HepG2 (cell line): ENCODE data around the gene GALR3. TPM values are rescaled to one million over a fixed set of nuclear protein-coding genes. Genes with fewer than 3 reads are reported as not detected.
A peak's percentile ranks its signal among the peaks of the same experiment; 100 is the strongest.

Experiments used
- ESRRA ChIP-seq: sonication (generic); formaldehyde crosslinking; IDR thresholded peaks from 2 replicates; pipeline ENCODE4 v1.5.1; 2020; ENCODE audit warnings: mild to moderate bottlenecking, low read depth, missing genetic modification reagents
- FOXA3 ChIP-seq: IDR thresholded peaks from 2 replicates; pipeline ENCODE4 v1.6.1; 2016; ENCODE audit warnings: missing genetic modification reagents, missing compliant biosample characterization
- GFI1 ChIP-seq: sonication (generic); formaldehyde crosslinking; IDR thresholded peaks from 2 replicates; pipeline ENCODE4 v1.5.0; 2020; ENCODE audit warnings: missing genetic modification reagents, mild to moderate bottlenecking, borderline replicate concordance
- JUND ChIP-seq: sonication (generic); formaldehyde crosslinking; IDR thresholded peaks from 2 replicates; pipeline ENCODE4 v1.8.0; 2022; ENCODE audit warnings: mild to moderate bottlenecking, missing genetic modification reagents
- NR3C1 ChIP-seq: sonication (generic); formaldehyde crosslinking; IDR thresholded peaks from 2 replicates; pipeline ENCODE4 v1.4.0; 2020; ENCODE audit warnings: missing genetic modification reagents
- POLR2AphosphoS5 ChIP-seq: IDR thresholded peaks from 2 replicates; pipeline ENCODE4 v1.6.1; 2012; ENCODE audit warnings: low read depth, low read length
- REL ChIP-seq: sonication (generic); formaldehyde crosslinking; conservative IDR thresholded peaks from 2 replicates; pipeline ENCODE4 v1.8.0; 2022; ENCODE audit warnings: mild to moderate bottlenecking, missing genetic modification reagents, moderate library complexity
- RELA ChIP-seq: sonication (generic); formaldehyde crosslinking; IDR thresholded peaks from 2 replicates; pipeline ENCODE4 v1.4.0; 2020; ENCODE audit warnings: missing genetic modification reagents
- SETDB1 ChIP-seq: sonication (generic); formaldehyde crosslinking; IDR thresholded peaks from 2 replicates; pipeline ENCODE4 v1.5.1; 2020; ENCODE audit warnings: missing genetic modification reagents, mild to moderate bottlenecking, borderline replicate concordance
- SMAD1 ChIP-seq: sonication (generic); formaldehyde crosslinking; IDR thresholded peaks from 2 replicates; pipeline ENCODE4 v1.4.0; 2020; ENCODE audit warnings: missing genetic modification reagents, low read depth, mild to moderate bottlenecking, borderline replicate concordance
- SOX5 ChIP-seq: IDR thresholded peaks from 2 replicates; pipeline ENCODE4 v1.6.1; 2016; ENCODE audit warnings: borderline replicate concordance
- STAG1 ChIP-seq: sonication (generic); formaldehyde crosslinking; IDR thresholded peaks from 2 replicates; pipeline ENCODE4 v1.4.0; 2020; ENCODE audit warnings: missing genetic modification reagents
- TAF1 ChIP-seq: sonication (generic); formaldehyde crosslinking; IDR thresholded peaks from 2 replicates; pipeline ENCODE4 v1.4.0; 2020; ENCODE audit warnings: missing genetic modification reagents
- TOPORS ChIP-seq: sonication (generic); formaldehyde crosslinking; IDR thresholded peaks from 2 replicates; pipeline ENCODE4 v1.8.0; 2023; ENCODE audit warnings: mild to moderate bottlenecking, missing genetic modification reagents
- TRAFD1 ChIP-seq: sonication (generic); formaldehyde crosslinking; IDR thresholded peaks from 2 replicates; pipeline ENCODE4 v1.5.1; 2020; ENCODE audit warnings: missing genetic modification reagents, mild to moderate bottlenecking, borderline replicate concordance
- ZBTB42 ChIP-seq: sonication (generic); formaldehyde crosslinking; IDR thresholded peaks from 2 replicates; pipeline ENCODE4 v1.5.0; 2020; ENCODE audit warnings: mild to moderate bottlenecking, missing genetic modification reagents
- ZHX2 ChIP-seq, 2 experiments: sonication (generic) in 1 of 2; formaldehyde crosslinking in 1 of 2; IDR thresholded peaks; 2 replicates each; pipeline versions ENCODE4 v1.6.1 to v1.9.0; 2014 to 2022; ENCODE audit warnings: antibody characterized with exemption in 1 of 2, borderline replicate concordance in 1 of 2, inconsistent platforms in 1 of 2, low read depth in 1 of 2, missing genetic modification reagents in 1 of 2
- ZNF124 ChIP-seq: sonication (generic); formaldehyde crosslinking; IDR thresholded peaks from 2 replicates; pipeline ENCODE4 v1.4.0; 2020; ENCODE audit warnings: missing genetic modification reagents
- ZNF687 ChIP-seq: sonication (generic); formaldehyde crosslinking; IDR thresholded peaks from 2 replicates; pipeline ENCODE4 v1.5.1; 2020; ENCODE audit warnings: mild to moderate bottlenecking, missing genetic modification reagents, moderate library complexity
- polyA plus RNA-seq, 8 experiments: library from polyadenylated mRNA; depleted of rRNA in 3 of 8; stranded (reverse) in 7 of 8; unstranded in 1 of 8; fragments of >200 nt; fragmentation: Illumina TruSeq in 4 of 8; extraction: Trizol in 4 of 8; gene quantifications; 2 replicates each; pipeline versions ENCODE4 v1.2.1 to v1.2.3, GENCODE V29; 2011 to 2016; ENCODE audit warnings: low read depth in 4 of 8, missing spikeins in 1 of 8, mixed read lengths in 1 of 8; ENCODE audit not compliant: insufficient read depth in 1 of 8
- total RNA-seq, 5 experiments: library from RNA; depleted of rRNA; stranded (reverse); fragments of >200 nt; fragmentation: Illumina TruSeq; extraction: Trizol; gene quantifications; 2 replicates each; pipeline ENCODE4 v1.2.3, GENCODE V29; 2016; ENCODE audit warnings: low read depth in 1 of 5

GALR3 gene
- total and polyA plus RNA-seq, 2 of the 13 experiments (the other 11 are each of a cell fraction or from before 2014, with no cell fraction given): 0.13 TPM; not detected in 1

- TF ChIP-seq ZHX2 (IDR thresholded peaks at IDR 0.05; ENCODE audit: low read depth) (no peak), ZHX2 (CRISPR knock-in tag; IDR thresholded peaks at IDR 0.05; ENCODE audit: borderline replicate concordance) (no peak), SMAD1 (CRISPR knock-in tag) (no peak), NR3C1 (CRISPR knock-in tag) (no peak), ZNF687 (CRISPR knock-in tag) (no peak), FOXA3 (no peak), TRAFD1 (no peak), ZNF124 (CRISPR knock-in tag) (no peak), ESRRA (CRISPR knock-in tag) (no peak), GFI1 (CRISPR knock-in tag) (0 out of 2 replicates have a peak, but pooled peaks have one; percentile 3), SETDB1 (CRISPR knock-in tag) (no peak), ZBTB42 (CRISPR knock-in tag) (peak; percentile 36; the same call in 1 of the 2 replicates), REL (CRISPR knock-in tag) (no peak), SOX5 (no peak), TAF1 (no peak), TOPORS (0 out of 2 replicates have a peak, but pooled peaks have one; percentile 53), STAG1 (CRISPR knock-in tag) (0 out of 2 replicates have a peak, but pooled peaks have one; percentile 0), RELA (CRISPR knock-in tag) (no peak), POLR2AphosphoS5 (no peak), JUND (CRISPR knock-in tag) (no peak)
These were observed 20.0 kb upstream of the GALR3 start (continued) for GRCh38 chr22:37803195-37803638.
